HG03039 (cell line): ENCODE measurements around the gene RBM34.
A peak's percentile ranks its signal among the peaks of the same experiment; 100 is the strongest.

Source experiments
- ATAC-seq: cut with Tn5 transposase; IDR thresholded peaks from one replicate; pipeline ENCODE4 v1.9.1; 2021; ENCODE audit warnings: mild to moderate bottlenecking, moderate library complexity; ENCODE audit not compliant: unreplicated experiment

The RBM34 gene

GRCh38 chr1:235156265-235156664 is 4.8 kb downstream of the RBM34 start:
- no peak for ATAC-seq

- no peak for ATAC-seq
Measured at GRCh38 chr1:235152235-235152634, 8.8 kb downstream of the RBM34 start.

GRCh38 chr1:235151033-235151432 is 10.0 kb downstream of the RBM34 start:
- no peak for ATAC-seq

GRCh38 chr1:235149824-235150223 is 11.2 kb downstream of the RBM34 start:
- ATAC-seq: no peak

GRCh38 chr1:235147269-235147668 is 13.8 kb downstream of the RBM34 start:
- peak; percentile 69 for ATAC-seq

- no peak for ATAC-seq
Measured at GRCh38 chr1:235145639-235146038, 15.4 kb downstream of the RBM34 start.

- ATAC-seq: no peak
Measured at GRCh38 chr1:235142991-235143390, 18.1 kb downstream of the RBM34 start.

GRCh38 chr1:235139315-235139714 is 21.7 kb downstream of the RBM34 start:
- no peak for ATAC-seq

- ATAC-seq: no peak
Measured at GRCh38 chr1:235138821-235139220, 22.2 kb downstream of the RBM34 start.

GRCh38 chr1:235136111-235136510 is 24.9 kb downstream of the RBM34 start:
- no peak for ATAC-seq

GRCh38 chr1:235134171-235134570 is 26.9 kb downstream of the RBM34 start:
- ATAC-seq: no peak

GRCh38 chr1:235133086-235133485 is 28.0 kb downstream of the RBM34 start:
- ATAC-seq: no peak

GRCh38 chr1:235131961-235132360 is 29.1 kb downstream of the RBM34 start:
- ATAC-seq: no peak

- ATAC-seq: no peak
Measured at GRCh38 chr1:235130766-235131270, 30.2 kb downstream of the RBM34 start.

- no peak for ATAC-seq
Measured at GRCh38 chr1:235129774-235130570, 31.1 kb downstream of the RBM34 start.

GRCh38 chr1:235128456-235129328 is 32.4 kb downstream of the RBM34 start, which contains the start of gene TOMM20:
TSS of gene TOMM20 (minus strand) at chr1:235128837. CDS start at chr1:235128715, 122 bp downstream.
- peak; percentile 94 for ATAC-seq

- no peak for ATAC-seq
Measured at GRCh38 chr1:235127732-235128455, 33.2 kb downstream of the RBM34 start.

- no peak for ATAC-seq
Measured at GRCh38 chr1:235127203-235127602, 33.8 kb downstream of the RBM34 start.

- ATAC-seq: no peak
Measured at GRCh38 chr1:235124665-235125064, 36.4 kb downstream of the RBM34 start.

- ATAC-seq: no peak
Measured at GRCh38 chr1:235124111-235124510, 36.9 kb downstream of the RBM34 start.

GRCh38 chr1:235122348-235122747 is 38.7 kb downstream of the RBM34 start:
- ATAC-seq: no peak
